HPDE6-E6E7 (cell line): ENCODE results near the gene ASAP2.

ENCODE experiments used
- DNase-seq: peaks from one replicate; pipeline ENCODE4 v3.0.0; 2011; ENCODE audit warnings: missing footprints; ENCODE audit errors: extremely low spot score

The ASAP2 gene

GRCh38 chr2:9179572-9180201, 26.9 kb upstream of the ASAP2 start:
- DNase-seq = peak; percentile 88

- no peak for DNase-seq
These were observed 22.3 kb upstream of the ASAP2 start for GRCh38 chr2:9184361-9184760.

GRCh38 chr2:9187620-9188214, 18.9 kb upstream of the ASAP2 start:
- DNase-seq = no peak

- DNase-seq = no peak
These were observed 17.8 kb upstream of the ASAP2 start for GRCh38 chr2:9188823-9189222.

- no peak for DNase-seq
These were observed 16.7 kb upstream of the ASAP2 start for GRCh38 chr2:9189901-9190300.

- DNase-seq = no peak
These were observed 15.6 kb upstream of the ASAP2 start for GRCh38 chr2:9191041-9191481.

- no peak for DNase-seq
These were observed 13.9 kb upstream of the ASAP2 start for GRCh38 chr2:9192712-9193111.

- no peak for DNase-seq
These were observed 12.3 kb upstream of the ASAP2 start for GRCh38 chr2:9194352-9194751.

- no peak for DNase-seq
These were observed 10.0 kb upstream of the ASAP2 start for GRCh38 chr2:9196637-9197036.

GRCh38 chr2:9197916-9198315, 8.7 kb upstream of the ASAP2 start:
- no peak for DNase-seq

GRCh38 chr2:9199716-9200632, 6.6 kb upstream of the ASAP2 start:
- DNase-seq = no peak

- DNase-seq = no peak
These were observed 6.0 kb upstream of the ASAP2 start for GRCh38 chr2:9200633-9201015.

- no peak for DNase-seq
These were observed 5.3 kb upstream of the ASAP2 start for GRCh38 chr2:9201185-9201891.

- DNase-seq = no peak
These were observed 3.6 kb upstream of the ASAP2 start for GRCh38 chr2:9203006-9203405.

GRCh38 chr2:9203876-9204275, 2.7 kb upstream of the ASAP2 start:
- DNase-seq = no peak

- DNase-seq = no peak
These were observed 1.7 kb upstream of the ASAP2 start for GRCh38 chr2:9204939-9205338.

- DNase-seq = no peak
These were observed 1.1 kb upstream of the ASAP2 start for GRCh38 chr2:9205486-9205885.

- DNase-seq = no peak
These were observed 504 bp downstream of the ASAP2 start for GRCh38 chr2:9206991-9207640.

GRCh38 chr2:9207641-9208311, 1.2 kb downstream of the ASAP2 start:
- DNase-seq = no peak

- no peak for DNase-seq
These were observed 2.3 kb downstream of the ASAP2 start for GRCh38 chr2:9208875-9209274.

GRCh38 chr2:9210030-9210429, 3.4 kb downstream of the ASAP2 start:
- no peak for DNase-seq
